ENCODE results near the gene GPR179.

DNA sequence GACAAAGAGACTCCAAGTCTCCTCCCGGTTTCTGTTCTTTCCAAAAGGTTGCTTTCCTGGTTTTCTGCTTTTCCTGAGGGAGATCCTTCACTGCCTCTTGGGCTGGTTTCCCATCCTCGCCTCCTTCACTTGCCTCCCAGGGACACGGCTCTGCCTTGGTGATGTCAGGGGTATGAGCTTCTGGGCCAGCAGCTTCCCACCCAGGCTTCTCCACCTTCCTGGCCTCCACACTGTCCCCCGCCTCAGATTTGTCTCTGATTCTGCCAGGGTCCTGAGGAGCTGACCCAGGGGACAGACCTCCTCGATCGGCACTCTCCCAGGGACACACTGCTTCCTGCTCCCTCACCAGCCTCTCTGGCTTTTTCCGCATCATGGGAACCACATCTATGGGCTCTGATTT is 14.5 kb downstream of the GPR179 start:
- TF ChIP-seq EZH2phosphoT487 (IDR thresholded peaks at IDR 0.05; ENCODE audit: low read depth): no peak
- no peak for TF ChIP-seq CTCF (IDR thresholded peaks at IDR 0.05; ENCODE audit: low read depth, low read length)
